HG03135 (cell line): ENCODE results near the gene CD28.
"Not testable (repeated sequence)": the region's sequence is repeated elsewhere in the genome, so short reads cannot be mapped to it uniquely, and the experiment has no call there.

Experiments used
- ATAC-seq: cut with Tn5 transposase; IDR thresholded peaks from one replicate; pipeline ENCODE4 v1.9.1; 2021; ENCODE audit warnings: mild to moderate bottlenecking, moderate library complexity; ENCODE audit not compliant: unreplicated experiment

CD28 gene

DNA sequence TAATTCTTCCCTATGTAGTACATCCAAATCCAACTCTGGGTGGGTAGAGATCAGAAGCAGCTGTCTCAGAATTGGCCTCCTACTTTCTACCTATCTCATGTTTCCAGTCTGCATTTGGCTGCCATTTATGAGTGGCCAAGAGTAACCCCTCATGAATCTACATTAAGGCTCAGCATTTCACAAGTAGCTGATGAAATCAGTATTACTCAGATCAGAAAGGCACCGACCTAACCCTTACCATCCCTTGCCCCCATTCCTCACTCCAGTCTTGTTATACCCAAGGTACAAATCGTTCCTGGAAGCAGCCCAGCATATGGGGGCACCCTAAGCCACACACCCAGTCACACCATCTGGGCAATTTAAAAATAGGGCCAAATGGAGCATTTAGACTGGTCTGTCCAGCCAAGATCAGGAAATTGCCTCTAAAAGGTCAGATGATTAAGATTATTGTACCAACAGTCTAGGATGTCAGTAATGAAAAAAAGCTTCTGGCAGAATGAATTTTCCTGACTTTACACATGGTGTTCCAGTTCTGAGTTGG lies 37.1 kb downstream of the CD28 start:
- no peak for ATAC-seq

- no peak for ATAC-seq
These were observed 37.7 kb downstream of the CD28 start for GRCh38 chr2:203744091-203744490.

DNA sequence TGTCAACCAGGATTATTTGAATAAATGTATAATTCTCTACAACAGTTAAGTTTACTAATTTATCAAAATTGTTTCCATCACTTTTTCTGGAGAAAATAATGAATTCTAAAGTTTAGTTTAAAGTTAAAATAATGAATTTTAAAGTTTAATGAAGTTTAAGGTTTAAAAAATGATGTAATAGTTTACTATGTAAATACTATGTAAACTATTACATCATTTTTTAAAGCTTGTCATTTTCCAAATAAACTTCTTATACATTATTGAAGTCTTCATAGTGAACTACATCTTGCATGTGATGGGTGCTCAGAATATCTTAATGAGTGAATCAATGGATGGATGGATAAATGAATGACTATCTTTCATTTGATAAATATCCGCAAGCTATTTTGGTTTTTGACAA lies 38.8 kb downstream of the CD28 start:
- no peak for ATAC-seq

DNA sequence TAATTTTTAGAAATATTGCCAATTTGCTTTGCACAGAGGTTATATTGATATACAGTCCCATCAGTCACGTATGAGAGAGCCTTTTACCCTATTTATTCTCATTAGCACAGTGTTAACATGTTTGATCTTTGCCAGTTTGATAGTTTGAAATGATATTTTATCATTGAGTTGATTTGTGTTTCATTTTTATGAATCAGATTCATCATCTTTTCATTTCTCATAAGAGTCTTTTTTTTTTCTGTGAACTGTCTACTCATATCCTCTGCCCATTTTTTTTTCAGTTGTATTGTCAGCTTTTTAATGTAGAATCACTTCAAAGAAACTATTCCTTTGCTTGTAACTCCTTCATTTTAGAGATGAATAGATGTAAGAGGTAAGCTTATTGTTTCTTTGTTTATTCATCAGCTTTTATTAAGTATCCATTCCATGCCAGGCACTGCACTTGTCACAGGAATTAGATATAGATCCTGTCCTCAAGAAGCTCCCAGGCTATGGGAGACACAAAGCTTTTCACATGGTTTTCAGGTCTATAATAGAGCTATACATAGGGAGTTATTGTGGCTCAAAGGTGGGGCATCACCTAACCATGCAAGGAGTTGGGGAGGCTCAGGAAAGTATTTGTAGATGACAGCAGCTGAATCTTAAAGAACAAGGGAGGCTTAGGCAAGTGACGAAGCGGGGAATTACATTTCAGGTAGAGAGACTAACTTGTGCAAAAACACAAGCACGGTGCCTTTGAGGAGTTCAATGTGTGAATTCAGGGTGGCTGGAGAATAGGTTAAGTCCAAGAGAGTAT lies 42.1 kb downstream of the CD28 start:
- ATAC-seq: no peak

- ATAC-seq: no peak
These were observed 44.1 kb downstream of the CD28 start for GRCh38 chr2:203750346-203751068.

DNA sequence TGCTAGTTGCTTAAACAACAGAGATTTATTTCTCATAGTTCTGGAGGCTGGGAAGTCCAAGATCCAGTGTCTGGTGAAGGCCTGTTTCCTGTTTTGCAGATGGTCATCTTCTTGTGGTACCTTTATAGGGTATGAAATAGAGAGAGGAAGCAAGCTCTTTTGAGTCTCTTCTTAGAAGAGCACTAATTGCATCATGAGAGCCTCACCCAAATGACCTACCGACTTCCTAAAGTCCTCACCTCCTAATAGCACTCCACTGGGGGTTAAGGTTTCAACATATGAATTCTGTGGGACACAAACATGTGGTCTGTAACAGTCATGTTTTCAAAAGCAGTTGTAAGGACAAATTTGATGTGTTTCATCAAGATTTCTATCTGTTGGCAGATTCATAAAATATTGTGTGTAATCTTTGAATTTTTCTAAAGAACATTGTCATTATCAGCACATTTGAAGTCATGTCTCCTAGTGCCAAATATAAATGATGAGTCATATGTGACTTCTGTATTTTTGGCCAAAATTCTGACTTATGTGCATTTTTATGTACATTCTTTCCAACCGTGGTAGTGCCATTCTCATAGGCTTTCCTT lies 45.3 kb downstream of the CD28 start:
- no peak for ATAC-seq

DNA sequence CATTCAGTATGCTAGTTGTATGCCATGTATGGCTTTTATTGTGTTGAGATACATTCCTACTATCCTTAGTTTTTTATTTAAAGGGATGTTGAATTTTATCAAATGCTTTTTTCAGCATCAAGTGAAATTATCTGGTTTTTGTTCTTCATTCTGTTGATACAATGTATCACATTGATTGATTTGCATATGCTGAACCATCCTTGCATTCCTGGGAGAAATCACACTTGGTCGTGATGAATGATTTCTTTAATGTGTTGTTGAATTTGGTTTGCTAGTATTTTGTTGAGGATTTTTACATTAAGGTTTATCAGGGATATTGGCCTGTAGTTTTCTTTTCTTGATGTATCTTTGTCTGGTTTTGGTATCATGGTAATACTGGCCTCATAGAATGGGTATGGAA lies 49.7 kb downstream of the CD28 start:
- ATAC-seq: no peak

GRCh38 chr2:203758841-203759689 lies 52.6 kb downstream of the CD28 start:
- ATAC-seq: no peak

GRCh38 chr2:203759690-203760365 lies 53.4 kb downstream of the CD28 start:
- ATAC-seq: no peak

DNA sequence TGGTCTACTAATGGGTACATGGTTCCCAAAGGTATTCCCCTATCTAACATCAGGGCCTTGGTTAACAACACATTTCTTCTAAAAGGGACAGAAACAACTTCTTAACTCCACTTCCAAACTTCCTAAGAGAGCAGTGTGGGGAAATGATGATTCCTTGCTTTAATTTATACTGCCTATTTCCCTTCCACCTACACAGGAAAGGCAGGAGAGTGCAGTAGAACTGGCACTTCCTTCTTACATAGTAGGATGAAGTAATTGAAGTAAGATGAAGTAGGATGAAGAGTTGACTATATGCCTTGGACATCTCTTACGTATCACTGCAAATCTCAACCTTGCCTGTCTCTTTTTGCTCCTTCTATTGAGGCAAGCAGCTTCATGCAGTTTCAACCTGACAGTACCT lies 54.7 kb downstream of the CD28 start:
- ATAC-seq: no peak

GRCh38 chr2:203763241-203763937 lies 57.0 kb downstream of the CD28 start:
- no peak for ATAC-seq

DNA sequence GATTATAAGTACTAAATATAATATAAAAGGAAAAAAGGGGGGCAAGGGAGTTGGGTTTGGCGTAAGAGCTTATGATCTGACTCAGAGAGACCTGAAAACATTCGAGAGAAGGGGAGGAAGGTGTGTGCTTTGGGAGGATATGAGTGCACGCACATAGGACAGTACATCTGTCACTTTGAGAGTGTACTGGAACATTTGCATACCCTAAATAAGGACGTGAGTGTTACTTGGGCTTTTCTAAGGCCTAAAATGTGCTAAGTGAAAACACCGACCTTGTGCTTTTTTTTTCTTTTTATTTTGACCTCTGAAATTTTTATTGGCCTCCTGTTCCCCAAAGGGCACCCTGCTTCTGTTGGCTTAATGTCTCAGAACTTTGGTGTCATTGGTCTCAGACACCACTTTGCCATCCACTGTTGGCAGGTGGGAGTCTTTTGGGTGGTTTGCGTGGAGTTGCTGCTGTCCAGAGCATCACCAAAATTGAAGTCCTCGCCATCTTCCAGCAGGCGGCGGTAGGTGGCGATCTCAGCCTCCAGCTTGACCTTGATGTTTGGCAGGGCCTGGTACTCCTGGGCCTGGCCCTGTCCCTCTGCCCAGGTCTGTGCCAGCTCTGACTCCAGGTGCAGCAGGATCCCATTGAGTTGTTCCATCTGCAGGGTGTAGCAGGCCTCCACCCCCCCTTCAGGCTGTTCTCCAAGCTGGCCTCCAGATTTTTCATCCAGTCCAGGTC lies 57.7 kb downstream of the CD28 start:
- ATAC-seq: no peak

DNA sequence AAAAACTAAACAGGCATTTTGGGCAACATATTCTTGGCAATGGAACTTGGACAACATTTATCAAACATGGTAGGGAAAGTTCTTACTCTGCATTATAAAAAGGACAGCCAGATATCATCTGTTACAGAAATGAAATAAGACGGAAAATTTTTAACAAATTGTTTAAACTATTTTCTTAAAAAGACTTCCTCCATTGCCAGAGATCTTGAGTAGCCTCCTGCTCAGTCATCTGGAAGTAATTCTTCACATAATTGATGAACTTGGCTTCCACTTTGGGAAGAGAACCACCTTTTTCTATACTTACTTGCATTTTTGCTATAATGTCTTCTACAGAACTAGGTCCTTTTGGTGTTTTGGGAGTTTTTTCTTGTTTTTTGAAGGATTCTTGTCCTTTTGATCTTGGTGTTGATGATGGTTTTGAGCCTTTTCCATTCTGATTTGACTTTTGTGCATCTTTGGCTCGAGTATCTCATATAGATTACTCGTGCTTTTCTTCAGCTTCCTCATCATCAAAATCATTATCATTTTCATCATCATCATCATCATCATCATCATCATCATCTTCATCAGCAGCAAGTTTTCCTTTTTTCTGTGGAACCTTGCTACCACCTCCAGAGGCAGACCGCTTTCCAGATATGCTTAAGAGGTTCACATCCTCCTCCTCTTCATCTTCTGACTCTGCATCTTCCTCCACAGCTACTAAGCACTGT lies 66.2 kb downstream of the CD28 start:
- no peak for ATAC-seq

DNA sequence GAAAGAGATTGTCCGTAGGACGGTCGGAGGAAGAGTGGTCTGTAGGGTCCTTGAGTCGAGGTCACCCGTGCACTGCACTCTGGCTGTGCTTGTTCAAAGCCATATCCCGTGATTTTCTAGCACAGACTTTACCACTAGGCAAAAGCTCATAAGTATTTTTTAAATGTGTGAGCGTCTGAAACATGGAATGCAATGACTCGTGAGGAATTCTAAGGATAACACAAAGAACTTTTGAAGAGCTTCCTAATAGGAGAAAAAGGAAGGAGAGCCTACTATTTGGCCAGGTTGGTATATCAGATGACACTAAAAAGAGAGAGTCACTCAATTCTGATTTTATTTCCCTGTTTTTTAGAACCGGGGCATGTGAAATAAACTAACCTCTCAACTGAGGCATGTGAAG lies 68.3 kb downstream of the CD28 start:
- ATAC-seq: no peak

DNA sequence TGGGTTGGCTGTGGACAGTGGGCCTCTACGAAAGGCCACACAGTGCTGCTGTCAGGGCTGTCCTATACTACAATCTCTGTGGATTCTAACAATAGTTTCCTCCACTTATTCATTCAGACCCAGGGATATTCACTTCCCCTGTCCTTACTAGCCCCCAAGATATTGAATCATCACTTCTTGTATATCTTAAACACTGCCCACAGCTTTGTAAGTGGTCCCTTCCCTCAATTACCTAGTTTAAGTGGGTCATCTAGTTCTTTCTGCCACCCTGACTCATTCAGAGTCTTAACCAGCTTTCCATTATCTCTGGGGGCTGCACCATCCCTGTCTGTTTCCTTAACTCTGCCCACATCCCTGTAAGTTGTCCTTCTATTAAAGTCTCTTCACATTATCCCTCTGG lies 69.2 kb downstream of the CD28 start:
- ATAC-seq: no peak

GRCh38 chr2:203777030-203777429 lies 70.6 kb downstream of the CD28 start:
- no peak for ATAC-seq

GRCh38 chr2:203779477-203780073 lies 73.1 kb downstream of the CD28 start:
- ATAC-seq: not testable (repeated sequence)

DNA sequence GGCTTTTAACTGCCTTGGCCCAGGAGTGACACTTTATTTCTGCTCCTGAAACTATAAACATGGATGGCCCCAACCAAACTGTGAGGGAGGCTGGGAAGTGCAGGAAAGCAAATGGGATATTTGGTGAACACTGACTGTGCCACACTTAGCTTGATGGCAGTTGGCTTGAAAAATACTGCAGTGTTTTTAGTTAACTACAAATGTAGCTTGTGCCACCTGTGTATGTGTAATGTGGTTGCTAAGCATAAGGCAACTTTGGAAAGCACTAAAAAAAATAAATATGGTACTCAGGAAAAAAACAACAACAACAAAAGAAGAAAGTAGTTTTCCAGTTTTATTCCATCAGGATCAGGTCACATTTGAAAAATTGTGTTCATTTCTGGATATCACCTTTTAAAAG lies 73.8 kb downstream of the CD28 start:
- ATAC-seq: no peak
